ENCODE data around the gene CDRT15L2.
"Not testable (repeated sequence)": the region's sequence is repeated elsewhere in the genome, so short reads cannot be mapped to it uniquely, and the experiment has no call there.

GRCh38 chr17:20583891-20584577 is 4.5 kb downstream of the CDRT15L2 start:
- not testable (repeated sequence) for TF ChIP-seq EZH2phosphoT487 (IDR thresholded peaks at IDR 0.05; ENCODE audit: insufficient read depth, low read depth); EZH2 (IDR thresholded peaks at IDR 0.05; ENCODE audit: insufficient read depth, poor library complexity, severe bottlenecking)

Measured in GM23248 (cell line).